Measurements from ENCODE around the gene WBP4.
A peak's percentile ranks its signal among the peaks of the same experiment; 100 is the strongest.
"Not testable (repeated sequence)": the region's sequence is repeated elsewhere in the genome, so short reads cannot be mapped to it uniquely, and the experiment has no call there.

Gene WBP4

DNA sequence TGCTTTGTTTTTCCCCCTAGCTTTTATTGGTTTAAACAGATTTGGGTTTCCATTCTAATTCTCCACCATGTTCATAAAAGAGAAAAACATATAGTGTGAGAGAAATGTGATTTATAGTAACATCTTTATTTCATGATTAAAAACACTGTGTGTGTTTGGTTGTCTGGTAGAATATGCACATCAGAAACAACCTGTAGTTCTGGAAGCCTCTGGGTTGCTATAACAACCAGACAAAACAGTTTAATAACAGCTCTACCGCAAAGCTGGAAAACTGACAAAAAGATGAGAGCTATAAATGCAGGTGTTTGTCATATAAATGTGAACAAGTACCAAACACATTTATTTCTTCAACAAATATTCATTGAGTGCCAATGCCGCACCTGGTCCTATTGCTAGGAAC lies 61.5 kb downstream of the WBP4 start:
- no peak for DNase-seq (ENCODE audit: extremely low read depth, low read depth)
- TF ChIP-seq, protein P1, sequence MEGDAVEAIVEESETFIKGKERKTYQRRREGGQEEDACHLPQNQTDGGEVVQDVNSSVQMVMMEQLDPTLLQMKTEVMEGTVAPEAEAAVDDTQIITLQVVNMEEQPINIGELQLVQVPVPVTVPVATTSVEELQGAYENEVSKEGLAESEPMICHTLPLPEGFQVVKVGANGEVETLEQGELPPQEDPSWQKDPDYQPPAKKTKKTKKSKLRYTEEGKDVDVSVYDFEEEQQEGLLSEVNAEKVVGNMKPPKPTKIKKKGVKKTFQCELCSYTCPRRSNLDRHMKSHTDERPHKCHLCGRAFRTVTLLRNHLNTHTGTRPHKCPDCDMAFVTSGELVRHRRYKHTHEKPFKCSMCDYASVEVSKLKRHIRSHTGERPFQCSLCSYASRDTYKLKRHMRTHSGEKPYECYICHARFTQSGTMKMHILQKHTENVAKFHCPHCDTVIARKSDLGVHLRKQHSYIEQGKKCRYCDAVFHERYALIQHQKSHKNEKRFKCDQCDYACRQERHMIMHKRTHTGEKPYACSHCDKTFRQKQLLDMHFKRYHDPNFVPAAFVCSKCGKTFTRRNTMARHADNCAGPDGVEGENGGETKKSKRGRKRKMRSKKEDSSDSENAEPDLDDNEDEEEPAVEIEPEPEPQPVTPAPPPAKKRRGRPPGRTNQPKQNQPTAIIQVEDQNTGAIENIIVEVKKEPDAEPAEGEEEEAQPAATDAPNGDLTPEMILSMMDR (IDR thresholded peaks at IDR 0.05; ENCODE audit: low read depth, low read length): no peak

DNA sequence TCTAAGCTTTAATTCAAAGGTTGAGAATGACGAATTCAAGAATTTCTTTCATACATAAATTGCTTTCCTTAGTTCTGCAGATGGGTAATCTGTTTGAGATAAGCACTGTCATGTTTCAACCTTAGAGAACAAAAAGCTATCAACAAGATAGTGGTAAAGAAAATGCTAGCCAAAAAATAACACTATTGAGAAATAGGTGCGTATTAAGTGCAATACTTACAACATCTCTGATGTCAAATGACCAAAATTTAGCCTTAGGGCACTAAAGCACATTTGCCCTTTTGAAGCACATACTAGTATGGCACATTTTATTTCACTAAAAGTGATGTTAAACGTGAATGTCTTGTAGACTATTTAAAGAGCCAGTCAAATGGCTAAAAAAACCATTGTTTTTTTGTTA lies 66.4 kb downstream of the WBP4 start:
- DNase-seq (ENCODE audit: extremely low read depth, low read depth): no peak
- TF ChIP-seq, protein P1 (IDR thresholded peaks at IDR 0.05; ENCODE audit: low read depth, low read length): no peak

DNA sequence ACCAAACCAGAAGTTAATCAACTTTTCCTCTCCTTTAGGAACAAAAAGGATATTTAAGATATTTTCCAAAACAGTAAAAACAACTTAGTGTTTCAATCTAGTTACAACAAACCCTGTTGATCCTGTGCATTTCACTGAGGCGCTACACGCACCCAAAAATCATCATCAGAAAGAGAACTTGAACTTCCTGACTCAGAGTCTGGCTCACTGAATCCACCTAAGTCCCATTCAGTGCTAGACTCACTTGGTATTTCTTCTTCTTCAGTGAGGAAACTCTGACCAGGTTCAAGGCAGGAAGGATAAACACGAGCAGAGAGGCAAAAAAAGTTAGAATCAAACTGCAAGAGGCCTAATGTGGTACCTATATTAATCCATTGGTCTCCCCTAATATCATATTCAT lies 69.0 kb downstream of the WBP4 start:
- TF ChIP-seq, protein P1 (IDR thresholded peaks at IDR 0.05; ENCODE audit: low read depth, low read length): no peak
- no peak for DNase-seq (ENCODE audit: extremely low read depth, low read depth)

DNA sequence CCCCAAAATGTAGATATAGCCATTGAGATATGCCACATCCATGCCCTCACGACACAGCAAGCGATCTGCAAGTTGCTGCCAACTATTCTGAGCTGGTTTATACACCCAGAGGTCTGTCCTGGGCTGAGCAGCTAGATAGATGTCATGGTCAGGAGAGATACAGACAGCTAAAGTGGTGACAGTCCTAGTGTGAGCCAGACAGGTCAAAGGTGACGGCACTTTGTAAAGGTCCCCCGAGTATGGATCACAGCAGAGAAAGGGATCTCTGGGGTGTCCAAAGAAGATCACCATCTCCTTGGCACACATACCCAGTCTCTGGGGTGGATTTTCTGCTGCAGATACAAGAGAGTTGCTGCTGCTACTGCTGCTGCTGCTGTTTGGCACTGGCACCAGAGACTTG lies 69.9 kb downstream of the WBP4 start:
- not testable (repeated sequence) for DNase-seq (ENCODE audit: extremely low read depth, low read depth)

DNA sequence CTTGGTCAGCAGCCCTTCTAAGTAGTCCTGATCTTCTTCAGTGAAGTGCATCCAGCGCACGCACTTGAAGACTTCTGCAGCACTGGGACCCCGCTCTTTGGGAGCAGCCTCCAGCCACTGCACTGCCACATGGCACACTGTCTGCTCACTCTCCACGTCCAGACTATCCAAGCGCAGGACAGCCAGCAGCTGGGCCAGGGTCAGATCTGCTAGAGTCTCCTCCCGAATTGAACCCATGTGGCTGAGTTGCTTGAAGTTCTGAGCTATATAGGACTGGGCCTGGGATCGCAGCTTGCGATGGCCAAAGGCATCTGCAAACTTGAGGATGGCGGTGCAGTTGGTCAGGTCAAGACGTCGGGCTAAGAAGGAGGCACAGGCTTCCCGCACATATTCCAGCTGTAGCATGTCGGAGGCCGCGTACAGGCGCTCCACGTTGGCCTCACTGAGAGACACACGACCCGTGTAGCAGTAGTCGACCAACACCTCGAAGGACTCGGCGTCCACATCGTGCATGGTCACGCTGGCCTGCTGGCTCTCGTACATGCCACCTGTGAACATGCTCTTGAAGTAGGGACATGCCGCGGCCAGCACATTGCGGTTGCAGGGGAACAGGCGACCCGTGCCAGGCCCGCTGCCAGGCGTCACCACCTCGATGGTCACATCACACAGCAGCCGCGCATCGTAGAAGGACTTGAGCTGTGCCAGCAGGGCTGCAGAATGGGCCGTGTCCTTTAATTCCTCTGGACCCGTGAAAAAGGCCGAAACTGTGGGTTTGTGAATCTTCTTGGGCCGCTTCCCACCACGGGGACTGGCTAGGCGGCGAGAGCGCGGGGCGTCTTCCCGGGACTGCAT lies 70.6 kb downstream of the WBP4 start:
- not testable (repeated sequence) for DNase-seq (ENCODE audit: extremely low read depth, low read depth)

DNA sequence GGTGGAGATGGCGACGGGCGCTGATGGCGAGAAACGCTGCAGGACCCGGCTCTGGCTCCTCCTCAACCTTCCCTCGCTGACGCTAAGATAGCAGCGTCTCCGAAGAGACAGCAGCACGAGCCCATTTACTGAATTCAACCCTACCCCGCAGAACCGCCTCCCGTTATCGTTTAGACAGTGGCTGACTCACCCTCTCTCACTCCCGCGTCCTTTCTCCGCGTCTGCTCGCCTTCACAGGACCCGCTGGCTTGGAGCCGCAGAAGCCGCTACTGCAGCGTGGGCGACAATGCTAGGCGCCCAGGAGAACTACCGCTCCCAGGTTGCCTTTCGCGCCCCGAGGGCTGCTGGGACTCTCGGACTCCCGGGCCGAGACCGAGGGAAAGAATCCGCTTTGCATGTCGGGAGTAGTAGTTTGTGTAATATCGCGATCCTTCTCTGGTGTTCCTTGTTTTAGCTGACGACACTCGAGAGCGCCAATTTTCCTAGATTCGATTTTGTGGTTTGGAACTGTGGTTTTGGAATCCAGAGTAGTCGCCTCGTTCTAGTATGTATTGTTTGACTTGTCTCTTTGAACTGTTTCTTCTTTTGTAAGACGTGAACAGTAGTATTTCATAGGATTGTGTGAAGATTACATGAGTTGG lies 71.3 kb downstream of the WBP4 start, which contains the start of gene KBTBD6:
Gene KBTBD6 (minus strand): TSS at position 291 of the 641 bp plus-strand sequence. CDS start 291 bp downstream, outside the sequence.
- DNase-seq (ENCODE audit: extremely low read depth, low read depth): peak; percentile 97
- TF ChIP-seq, protein P1 (IDR thresholded peaks at IDR 0.05; ENCODE audit: low read depth, low read length): no peak
